NT2/D1 (cell line): ENCODE data around the gene HOXB7.

ENCODE experiments used
- DNase-seq: peaks from one replicate; pipeline ENCODE4 v3.0.0-alpha.2; 2011; ENCODE audit warnings: low read depth, low spot score
- H3K27me3 ChIP-seq: 2 replicates; pipeline ENCODE4 v1.6.0; 2011; ENCODE audit warnings: mild to moderate bottlenecking; ENCODE audit not compliant: insufficient read length, insufficient read depth
- H3K36me3 ChIP-seq: 2 replicates; pipeline ENCODE4 v1.6.1; 2011; ENCODE audit warnings: mild to moderate bottlenecking, low read length, mixed read lengths; ENCODE audit not compliant: insufficient read depth, insufficient read length
- H3K4me1 ChIP-seq: 2 replicates; pipeline ENCODE4 v1.5.1; 2011; ENCODE audit not compliant: insufficient read depth, insufficient read length
- H3K4me3 ChIP-seq: 2 replicates; pipeline ENCODE4 v1.5.1; 2011; ENCODE audit warnings: low read depth; ENCODE audit not compliant: insufficient read length
- H3K9ac ChIP-seq: 2 replicates; pipeline ENCODE4 v1.6.0; 2011; ENCODE audit warnings: low read depth; ENCODE audit not compliant: insufficient read length
- H3K9me3 ChIP-seq: 2 replicates; pipeline ENCODE4 v1.5.1; 2011; ENCODE audit warnings: mild to moderate bottlenecking, low read length; ENCODE audit not compliant: insufficient read depth
- SUZ12 ChIP-seq: IDR thresholded peaks from 2 replicates; pipeline ENCODE4 v1.6.1; 2011; ENCODE audit not compliant: insufficient read length, insufficient read depth; ENCODE audit errors: extremely low read depth
- YY1 ChIP-seq: IDR thresholded peaks from 2 replicates; pipeline ENCODE4 v1.6.1; 2011; ENCODE audit not compliant: insufficient read length, insufficient read depth
- ZNF274 ChIP-seq: IDR thresholded peaks from 2 replicates; pipeline ENCODE4 v1.6.1; 2011; ENCODE audit warnings: mild to moderate bottlenecking, low read depth, low read length

Gene HOXB7

DNA sequence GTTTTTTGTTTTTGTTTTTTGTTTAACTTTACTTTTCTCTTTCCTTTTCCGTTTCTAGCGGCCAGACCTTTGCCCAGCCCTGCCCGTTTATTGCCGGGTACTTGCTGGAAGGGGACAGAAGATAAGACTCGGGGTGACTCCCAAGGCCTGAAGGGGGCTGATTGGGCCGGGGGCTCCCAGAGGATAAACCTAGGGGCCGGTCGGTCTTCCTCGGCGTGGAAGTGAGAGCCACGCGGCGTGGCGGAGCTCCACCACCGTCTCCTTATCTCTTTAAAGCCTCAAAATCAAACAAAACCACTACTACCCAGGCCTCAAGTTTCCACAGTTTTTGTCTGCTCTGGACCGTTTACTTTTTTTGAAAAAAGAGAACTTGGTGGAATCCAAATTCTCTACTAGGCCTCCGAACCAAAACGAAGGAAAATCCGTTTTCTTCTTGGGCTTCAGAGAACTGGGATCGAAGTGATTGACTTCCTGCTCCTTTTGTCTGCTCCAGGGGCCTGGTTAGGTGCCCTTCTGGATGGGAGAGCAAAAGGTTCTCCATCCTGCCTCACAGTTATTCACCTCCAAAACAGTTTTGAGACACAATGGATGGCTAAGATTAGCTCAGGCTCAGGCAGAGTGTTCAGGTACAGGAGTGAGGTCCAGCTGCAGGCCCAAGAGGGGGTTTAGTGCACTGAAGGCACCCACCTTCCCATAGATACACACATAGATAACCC, 23.8 kb upstream of the HOXB7 start:
- Histone ChIP-seq H3K36me3 (peaks cover 62% of the 10 kb centered on the region), H3K4me3 (no peak overlapping the region), H3K27me3 (peaks cover 9% of the 10 kb centered on the region), H3K4me1 (peaks cover 3% of the 10 kb centered on the region), H3K9me3 (no peaks in the 10 kb centered on the region), H3K9ac (no peak overlapping the region)
- no peak for DNase-seq
- TF ChIP-seq ZNF274 (no peak), YY1 (no peak), SUZ12 (no peak)

DNA sequence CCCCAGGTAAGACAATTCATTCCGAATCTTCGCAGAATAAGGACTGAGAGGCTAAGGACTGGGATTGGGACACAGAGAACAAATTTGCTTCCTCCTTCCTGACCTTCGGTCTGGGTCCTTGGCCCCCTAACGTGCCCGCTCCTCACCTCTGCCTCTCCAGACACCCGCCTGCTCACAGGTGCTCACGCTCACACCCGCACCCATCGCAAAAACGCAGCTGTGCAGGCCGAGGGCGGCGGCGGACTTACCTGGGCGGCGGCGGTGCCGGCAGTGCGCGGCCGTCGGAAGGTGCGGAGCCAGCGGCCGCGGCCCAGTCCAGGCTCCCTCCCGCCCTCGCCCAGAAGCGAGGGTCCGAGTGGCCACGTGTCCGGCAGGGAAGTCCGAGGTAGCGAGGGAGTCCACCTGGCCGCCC, 22.5 kb upstream of the HOXB7 start:
- H3K4me1 ChIP-seq: peaks cover 3% of the 10 kb centered on the region
- DNase-seq: no peak

DNA sequence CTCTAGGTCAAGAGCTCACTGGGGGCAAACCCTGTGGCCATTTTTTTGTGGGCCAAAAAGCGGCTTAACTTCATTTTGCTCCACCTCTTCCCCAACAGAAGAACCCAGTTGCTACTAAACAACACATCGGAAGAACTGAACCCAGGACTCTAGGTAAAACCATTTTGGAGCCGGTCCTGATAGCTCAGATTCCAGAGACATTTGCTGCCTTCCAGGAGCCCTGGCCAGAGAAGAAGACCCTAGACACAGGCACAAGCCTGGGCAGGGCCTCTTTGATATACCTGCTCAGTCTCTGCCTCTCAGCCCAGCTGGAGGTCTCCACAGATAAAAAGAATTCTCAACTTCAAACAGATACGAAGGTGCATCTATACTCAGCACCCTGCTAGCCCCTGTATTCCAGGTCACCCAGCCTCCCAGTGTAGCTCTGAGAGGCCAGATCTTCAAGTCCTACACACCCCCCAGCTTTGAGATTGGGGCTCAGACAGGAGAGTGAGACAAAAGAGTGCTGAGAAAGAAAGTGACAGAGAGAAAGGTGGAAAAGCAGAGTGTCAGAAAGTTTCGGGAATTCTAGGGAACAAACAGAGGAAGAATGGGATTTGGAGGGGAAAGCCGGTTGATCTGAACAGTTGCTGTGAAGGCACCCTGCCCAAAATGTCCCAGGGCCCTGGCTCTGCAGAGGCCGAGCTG, 21.9 kb upstream of the HOXB7 start:
- H3K9me3 ChIP-seq: no peaks in the 10 kb centered on the region
- peaks cover 3% of the 10 kb centered on the region for H3K4me1 ChIP-seq
- DNase-seq: no peak
- H3K27me3 ChIP-seq: peaks cover 28% of the 10 kb centered on the region
- no peak overlapping the region for H3K4me3 ChIP-seq
- no peak overlapping the region for H3K9ac ChIP-seq
- TF ChIP-seq ZNF274: no peak
- TF ChIP-seq SUZ12: no peak
- no peak for TF ChIP-seq YY1
- H3K36me3 ChIP-seq: peaks cover 56% of the 10 kb centered on the region

More for the DNA sequence above, 22.5 kb upstream of the HOXB7 start:
- Histone ChIP-seq H3K27me3 (peaks cover 23% of the 10 kb centered on the region), H3K4me3 (no peak overlapping the region), H3K9ac (no peak overlapping the region), H3K36me3 (peaks cover 60% of the 10 kb centered on the region), H3K9me3 (no peaks in the 10 kb centered on the region)
- TF ChIP-seq ZNF274: no peak
- no peak for TF ChIP-seq SUZ12
- no peak for TF ChIP-seq YY1

DNA sequence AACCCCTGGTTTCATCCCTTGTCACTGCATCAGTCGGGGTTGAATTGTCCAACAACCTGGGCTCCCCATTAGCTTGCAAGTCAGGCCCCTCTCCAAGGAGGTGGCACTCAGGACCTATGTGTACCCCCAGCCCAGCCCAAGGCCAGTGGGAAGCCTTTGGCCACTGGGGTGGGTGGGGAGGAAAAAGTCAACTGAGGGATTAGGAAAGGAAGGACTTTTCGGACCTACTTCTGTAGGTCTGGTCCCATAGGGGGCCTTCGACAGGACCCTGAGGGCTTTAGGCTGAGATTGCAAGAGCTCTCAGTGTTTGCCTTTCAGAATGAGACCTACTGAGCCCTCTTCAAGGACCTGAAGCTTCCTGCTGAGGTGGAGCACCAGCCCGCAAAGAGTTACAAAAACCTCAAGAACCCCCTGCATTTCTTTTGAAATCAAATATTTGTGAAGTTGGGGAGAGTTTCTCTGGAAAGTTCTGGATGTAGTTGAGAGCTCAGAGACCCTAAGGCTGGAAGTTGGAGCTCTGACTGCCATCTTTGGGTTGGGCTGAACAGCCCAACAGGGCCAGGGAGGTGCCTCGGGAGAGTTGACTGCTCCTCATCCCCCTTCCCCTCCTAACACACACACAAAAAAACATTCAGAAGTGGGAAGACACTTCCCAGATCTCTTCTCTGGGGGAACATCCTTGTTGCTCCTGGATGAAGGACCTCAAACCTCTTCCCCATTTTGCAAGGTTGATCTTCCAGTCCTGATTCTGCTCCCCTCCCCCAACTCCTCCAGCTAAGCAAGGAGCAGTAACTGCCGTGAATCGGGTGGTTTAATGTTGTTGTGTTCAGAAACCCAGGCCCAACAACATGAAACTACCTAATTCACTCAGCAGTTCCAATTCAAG, 21.1 kb upstream of the HOXB7 start:
- H3K4me3 ChIP-seq: no peak overlapping the region
- no peak overlapping the region for H3K9ac ChIP-seq
- H3K36me3 ChIP-seq: peaks cover 53% of the 10 kb centered on the region
- DNase-seq: no peak
- peaks cover 3% of the 10 kb centered on the region for H3K4me1 ChIP-seq
- TF ChIP-seq YY1 (no peak), ZNF274 (no peak), SUZ12 (no peak)
- no peaks in the 10 kb centered on the region for H3K9me3 ChIP-seq
- peaks cover 36% of the 10 kb centered on the region for H3K27me3 ChIP-seq

DNA sequence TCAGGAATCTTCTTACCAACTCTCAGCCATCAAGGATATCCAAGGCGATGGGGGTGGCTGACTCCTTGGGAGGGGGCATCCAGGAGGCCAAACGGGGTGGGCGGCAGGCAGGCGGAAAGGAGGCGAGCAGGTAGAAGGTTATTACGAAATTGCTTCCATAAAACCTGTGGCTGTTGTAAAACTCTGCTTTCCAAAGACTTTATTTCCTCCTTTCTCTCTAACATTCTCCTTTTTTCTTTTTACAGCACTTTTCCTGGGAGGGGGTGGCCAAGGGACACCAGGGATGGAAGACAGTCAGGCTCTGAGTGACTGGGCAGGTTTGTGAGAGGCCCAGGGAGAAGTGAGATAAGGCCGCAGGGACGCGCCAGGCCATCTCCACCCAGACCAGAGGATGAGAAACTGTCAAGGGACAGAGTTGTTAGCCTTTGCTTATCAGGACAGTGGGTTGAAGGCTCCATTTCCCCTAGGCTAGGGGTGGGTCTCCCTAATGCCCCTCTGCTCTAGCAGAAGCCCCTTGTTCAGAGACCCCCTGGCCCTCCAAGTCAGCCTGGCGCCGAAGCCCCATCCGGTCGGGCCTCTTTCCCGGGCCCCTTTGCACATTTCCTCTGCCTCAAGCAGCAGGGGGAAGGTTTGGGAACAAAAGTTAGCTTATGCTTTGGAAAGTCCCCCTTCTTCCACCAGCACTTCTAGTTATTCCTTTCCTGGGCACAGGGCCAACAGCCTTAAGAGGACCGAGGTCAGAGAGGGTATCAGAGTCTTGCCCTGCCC, 20.3 kb upstream of the HOXB7 start:
- Histone ChIP-seq H3K9me3 (no peaks in the 10 kb centered on the region), H3K36me3 (peaks cover 48% of the 10 kb centered on the region), H3K9ac (no peak overlapping the region), H3K4me1 (no peaks in the 10 kb centered on the region), H3K4me3 (no peak overlapping the region), H3K27me3 (peaks cover 45% of the 10 kb centered on the region)
- no peak for TF ChIP-seq YY1
- TF ChIP-seq SUZ12: no peak
- no peak for TF ChIP-seq ZNF274
- DNase-seq: no peak

DNA sequence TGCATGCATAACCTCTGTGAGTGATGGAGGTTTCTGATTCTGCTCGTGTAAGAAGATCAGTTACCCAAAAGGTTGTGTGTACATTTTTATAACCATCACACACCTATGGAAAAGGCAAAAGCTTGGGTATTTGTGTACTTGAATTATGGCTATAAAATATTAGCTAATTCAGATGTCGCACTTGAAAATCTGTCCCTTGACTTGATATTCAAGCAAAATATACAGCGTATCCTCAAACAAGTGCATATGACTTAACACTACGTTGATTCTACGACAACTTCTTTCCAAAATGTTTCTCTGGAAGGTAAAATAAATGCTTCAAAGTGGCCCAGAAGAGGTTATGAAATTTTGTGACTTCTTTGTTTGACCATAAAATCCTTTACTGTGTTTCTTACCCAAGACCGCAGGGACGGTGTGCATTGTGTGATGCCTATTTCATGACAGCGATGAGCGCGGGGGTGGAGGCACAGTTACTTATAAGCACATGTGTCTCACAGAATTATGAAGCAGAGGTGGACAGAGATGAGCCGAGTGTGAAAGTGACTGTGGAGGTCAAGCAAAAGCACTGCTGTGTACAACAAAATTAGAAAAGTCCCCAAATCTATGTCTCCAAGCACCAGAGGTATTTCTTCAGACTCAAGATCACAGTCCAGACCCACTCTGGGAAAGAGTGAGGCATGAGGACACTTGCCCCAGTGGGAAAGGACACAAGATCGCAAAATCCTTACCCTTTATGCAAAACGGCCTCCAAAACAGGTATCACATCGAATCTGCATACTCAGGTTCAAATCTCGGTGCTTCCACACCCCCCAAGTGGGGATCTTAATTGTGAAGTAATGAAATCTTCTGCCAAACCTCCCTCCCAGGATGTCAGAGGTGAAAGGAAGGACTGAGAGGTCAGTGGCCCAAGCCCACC, 19.4 kb upstream of the HOXB7 start:
- no peak for DNase-seq
- Histone ChIP-seq H3K9me3 (no peaks in the 10 kb centered on the region), H3K9ac (no peak overlapping the region), H3K27me3 (peaks cover 53% of the 10 kb centered on the region), H3K36me3 (peaks cover 39% of the 10 kb centered on the region), H3K4me1 (no peaks in the 10 kb centered on the region), H3K4me3 (no peak overlapping the region)
- TF ChIP-seq ZNF274: no peak
- no peak for TF ChIP-seq SUZ12
- TF ChIP-seq YY1: no peak
